Activated T-cell treated with anti-CD3 and anti-CD28 coated beads for 24 hours (primary cell): ENCODE data around the gene FEZF1.

Experiments used
- DNase-seq: peaks from one replicate; pipeline ENCODE4 v3.0.0-alpha.2; 2020; ENCODE audit warnings: low read depth

The FEZF1 gene

DNA sequence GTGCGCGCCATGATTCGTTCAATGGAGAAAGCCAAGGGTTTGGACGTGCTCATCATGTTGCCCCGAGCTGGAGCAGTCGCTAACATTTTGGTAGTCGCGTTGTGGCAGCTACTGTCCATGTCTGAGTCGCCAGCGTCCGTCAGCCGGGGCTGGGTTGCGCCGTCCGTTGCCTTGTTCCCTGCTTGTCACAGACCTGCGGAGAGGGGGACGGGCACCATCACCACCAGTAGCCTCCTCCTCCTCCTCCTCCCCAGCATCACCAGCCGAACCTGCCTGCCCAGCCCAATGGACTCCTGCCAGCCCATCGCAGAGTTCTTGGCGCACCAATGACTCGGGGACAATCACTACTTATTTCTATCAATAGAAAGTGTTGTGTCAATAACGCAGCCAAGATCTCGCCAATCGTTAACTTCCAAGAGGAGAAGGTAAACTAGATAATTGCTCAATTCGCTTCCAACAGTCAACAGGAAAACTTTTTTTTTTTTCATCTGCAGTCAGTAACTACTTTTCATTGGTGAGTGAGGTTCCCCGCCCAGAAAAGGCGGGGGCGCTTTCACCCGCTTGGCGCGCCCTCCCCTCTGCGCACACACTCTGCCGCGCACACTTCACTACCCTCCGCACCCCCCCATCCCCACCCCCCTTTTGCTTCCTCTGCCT, at the start of gene FEZF1:
Gene FEZF1 (minus strand): TSS at position 432 of the 657 bp plus-strand sequence. CDS start 313 bp downstream, at position 119.
- DNase-seq = no peak

DNA sequence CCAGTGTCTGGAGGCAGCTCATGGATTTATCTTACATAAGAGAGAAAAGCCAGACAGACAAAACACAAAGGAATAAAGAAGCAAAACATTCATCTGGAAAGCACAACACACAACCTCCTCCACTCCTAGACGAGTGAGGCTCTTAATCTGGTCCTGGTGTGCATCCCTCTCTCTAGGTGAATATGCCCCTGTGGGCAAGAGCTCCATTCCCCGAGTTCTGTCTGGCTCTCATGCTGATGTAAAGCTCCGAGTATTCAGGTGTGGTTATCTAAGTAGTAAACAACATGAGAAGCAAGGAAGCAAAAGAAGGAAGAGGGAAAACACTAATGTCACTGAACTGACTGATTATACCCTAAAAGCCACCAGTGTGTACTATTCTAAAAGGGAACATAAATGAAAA, 47.9 kb upstream of the FEZF1 start:
- no peak for DNase-seq

DNA sequence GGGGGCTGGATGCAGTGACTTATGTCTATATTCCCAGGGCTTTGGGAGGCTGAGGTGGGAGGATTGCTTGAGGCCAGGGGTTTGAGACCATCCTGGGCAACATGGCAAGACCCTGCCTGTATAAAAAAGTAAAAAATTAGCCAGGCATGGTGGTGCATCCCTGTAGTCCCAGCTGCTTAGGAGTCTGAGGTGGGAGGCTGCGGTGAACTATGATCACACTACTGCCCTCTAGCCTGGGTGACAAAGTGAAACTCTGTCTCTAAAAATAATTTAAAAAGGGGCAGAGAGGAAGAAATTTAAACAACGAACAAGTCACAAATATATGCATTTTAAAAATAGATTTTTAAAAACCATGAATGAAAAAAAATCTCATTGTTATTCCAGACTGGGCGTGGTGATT, 46.2 kb upstream of the FEZF1 start:
- DNase-seq = no peak

- no peak for DNase-seq
Observed at GRCh38 chr7:122344303-122344620, 39.7 kb upstream of the FEZF1 start.

- no peak for DNase-seq
Observed at GRCh38 chr7:122343601-122344302, 39.2 kb upstream of the FEZF1 start.

DNA sequence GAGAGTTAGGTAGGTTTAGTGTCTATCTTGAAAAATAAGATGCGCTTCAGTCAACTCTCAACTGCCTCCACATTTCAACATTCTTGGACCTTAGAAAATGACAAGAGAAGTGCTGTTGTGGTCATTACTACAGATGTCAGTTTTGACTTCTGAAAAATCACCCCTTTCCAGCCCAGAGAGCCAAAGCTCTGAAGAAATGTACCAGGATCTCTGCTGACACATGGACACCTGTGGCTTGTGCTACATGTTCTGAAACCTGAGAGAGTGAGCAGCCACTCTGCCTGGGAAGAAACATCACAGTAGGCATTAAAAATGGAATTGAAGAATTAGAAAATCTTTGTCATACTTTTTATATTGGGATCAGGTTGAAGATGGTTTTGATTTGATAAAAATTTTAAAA, 35.9 kb upstream of the FEZF1 start:
- DNase-seq = no peak

DNA sequence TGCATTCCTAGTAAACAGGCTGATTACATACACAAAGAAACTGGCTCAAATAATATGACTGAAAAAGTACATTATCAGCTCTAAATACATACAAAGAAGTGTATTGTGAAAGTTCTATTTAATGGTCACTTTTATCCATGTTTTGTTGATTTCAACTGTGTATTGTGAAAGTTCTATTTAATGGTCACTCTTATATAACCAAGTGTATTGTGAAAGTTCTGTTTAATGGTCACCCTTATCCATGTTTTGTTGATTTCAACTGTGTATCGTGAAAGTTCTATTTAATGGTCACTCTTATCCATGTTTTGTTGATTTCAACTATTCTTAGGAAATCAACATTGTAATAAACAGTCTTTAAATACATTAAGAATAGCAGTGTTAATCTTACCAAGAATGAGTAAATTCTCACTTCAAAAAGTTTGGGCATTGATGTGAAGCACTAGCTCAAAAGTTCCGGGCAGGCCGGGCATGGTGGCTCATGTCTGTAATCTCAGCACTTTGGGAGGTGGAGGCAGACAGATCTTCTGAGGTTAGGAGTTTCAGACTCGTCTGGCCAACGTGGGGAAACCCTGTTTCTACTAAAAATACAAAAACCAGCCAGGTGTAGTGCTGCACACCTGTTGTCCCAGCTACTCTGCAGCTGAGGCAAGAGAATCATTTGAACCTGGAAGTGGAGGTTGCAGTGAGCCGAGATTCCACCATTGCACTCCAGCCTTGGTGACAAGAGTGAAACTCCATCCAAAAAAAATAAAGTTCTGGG, 34.8 kb upstream of the FEZF1 start:
- no peak for DNase-seq

DNA sequence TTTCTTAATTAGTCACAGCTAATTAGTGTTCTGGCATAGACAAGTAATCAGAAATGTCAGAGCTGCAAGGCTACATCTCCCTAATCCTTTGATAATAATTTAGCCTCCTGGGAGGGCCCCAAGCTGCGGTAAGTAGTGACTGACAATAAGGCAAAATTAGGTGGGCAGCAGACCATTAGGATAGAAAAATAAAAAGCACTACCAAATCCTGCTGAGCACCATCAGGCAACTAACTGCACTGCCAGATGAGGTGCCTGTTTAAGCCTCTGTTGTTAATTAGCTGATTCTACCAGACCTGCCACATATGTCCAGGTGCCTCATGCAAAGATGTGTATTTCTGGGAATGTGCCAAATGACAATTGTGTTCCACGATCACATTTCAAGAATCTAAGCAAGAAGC, 32.5 kb upstream of the FEZF1 start:
- no peak for DNase-seq

GRCh38 chr7:122329145-122329802, 24.7 kb upstream of the FEZF1 start:
- DNase-seq = no peak

DNA sequence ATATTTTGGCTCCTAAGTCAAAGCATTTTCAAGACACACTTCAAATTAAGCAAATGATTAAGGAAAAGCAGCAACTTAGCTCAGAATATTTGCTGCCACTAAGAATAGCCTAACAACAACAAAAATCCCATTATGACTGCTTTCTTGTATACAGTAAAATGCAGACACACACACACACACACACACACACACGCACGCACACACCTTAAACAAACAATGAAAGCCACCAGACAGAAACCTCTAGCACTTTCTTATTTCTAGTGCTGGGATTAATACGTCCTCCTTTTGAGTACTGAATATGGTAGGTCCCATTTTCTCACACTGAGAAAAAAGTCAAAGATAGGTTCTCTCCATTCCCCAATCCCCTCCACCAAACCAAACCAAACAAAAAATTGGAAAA, 23.4 kb upstream of the FEZF1 start:
- no peak for DNase-seq

GRCh38 chr7:122316467-122317388, 12.2 kb upstream of the FEZF1 start:
- DNase-seq = no peak

DNA sequence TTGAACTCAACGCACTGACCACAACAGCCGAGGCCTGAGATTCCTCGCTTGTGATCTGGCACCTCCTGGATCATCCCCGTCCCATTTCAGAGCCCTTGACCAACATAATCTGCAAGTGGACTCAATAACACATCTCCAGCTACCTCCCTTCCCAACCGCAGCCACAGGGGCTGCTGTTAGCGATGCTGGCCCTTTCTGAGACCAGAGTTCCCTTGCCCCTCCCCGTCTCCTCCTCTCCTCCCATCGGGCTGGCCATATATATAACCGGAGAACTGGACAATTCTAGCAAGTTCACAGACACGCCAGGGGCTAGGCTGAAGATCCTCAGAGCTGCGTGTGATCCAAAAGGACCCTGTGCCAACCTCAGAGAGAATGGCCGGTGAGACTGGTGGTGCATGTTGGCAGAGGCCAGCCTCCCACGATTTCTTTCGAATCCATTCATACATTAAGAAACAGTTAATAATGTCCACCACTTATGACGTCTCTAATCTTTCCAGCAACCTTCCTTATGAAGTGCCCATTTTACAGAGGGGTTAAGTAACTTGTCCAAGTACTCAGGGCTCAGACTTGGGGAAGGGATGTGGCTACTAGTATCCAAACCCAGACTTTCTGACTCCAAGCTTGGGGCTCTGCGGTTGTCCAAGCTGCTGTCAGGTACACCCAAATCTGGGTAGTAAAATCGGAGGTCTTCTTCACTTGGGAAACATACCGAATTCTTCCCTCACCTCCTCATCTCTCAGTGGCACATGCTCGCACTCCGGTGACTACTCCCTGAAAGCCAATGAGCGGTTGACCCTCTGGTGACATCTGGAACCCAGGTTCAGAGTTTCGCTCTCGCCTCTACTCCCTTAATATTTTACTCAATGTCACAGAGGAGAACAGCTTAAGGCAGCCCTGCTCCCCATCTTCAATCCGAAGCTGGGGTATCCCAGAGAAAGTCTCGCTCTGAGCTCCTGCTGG, 11.2 kb upstream of the FEZF1 start:
- no peak for DNase-seq

GRCh38 chr7:122314284-122314683, 9.7 kb upstream of the FEZF1 start:
- no peak for DNase-seq

DNA sequence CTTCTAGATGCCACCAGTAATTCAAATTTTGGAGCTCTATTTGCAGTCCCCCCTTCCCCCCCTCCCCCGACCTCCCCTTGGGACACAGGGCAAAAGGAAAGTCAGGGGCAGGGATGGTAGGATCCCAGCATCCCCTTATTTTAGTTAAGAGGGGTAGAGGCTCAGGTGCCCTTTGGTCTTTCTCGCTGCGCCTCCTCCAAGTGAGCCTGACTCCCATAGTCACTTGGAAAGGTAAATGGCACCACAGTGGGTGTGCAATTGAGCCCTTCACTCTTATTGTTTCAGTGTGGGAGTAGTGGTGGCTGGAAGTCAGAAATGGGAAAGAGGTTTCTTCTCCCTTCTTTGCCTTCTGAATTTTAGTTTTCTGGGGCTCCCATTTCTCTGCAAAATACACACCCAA, 8.2 kb upstream of the FEZF1 start:
- DNase-seq = no peak

DNA sequence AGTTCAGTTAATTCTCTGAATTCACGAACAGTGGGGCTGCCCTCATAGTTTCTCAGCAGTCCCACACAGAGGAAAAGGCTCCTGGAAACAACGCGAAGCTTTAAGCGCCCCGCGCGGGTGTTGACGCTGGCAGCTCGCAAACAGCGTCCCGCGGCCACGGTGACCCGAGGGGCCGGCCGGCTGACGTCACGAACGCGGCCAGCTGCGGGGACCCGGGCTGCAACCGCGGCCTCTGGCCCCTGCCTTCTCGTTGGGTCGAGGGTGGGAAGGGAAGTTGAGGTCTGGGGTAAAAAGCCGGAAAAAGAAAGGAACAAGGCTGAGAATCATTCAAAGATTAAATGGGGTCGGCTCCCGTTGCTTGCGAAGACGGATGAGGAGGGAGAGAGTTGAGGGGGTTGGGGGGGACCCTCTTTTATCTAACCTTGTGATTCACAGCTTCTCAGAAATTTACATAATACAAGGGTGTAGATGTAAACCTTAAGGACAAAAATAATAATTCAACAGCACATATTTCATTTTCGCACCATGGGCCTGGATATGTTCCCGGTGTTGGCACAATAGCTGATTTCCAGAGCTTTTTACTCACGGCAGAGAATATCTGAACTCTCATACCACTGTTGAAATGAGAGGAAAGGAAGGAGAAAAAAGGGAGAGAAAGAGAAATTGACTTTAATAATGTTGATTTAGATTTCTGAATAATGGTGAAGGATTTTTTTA, 7.3 kb upstream of the FEZF1 start:
- no peak for DNase-seq

GRCh38 chr7:122311050-122311700, 6.6 kb upstream of the FEZF1 start:
- no peak for DNase-seq

DNA sequence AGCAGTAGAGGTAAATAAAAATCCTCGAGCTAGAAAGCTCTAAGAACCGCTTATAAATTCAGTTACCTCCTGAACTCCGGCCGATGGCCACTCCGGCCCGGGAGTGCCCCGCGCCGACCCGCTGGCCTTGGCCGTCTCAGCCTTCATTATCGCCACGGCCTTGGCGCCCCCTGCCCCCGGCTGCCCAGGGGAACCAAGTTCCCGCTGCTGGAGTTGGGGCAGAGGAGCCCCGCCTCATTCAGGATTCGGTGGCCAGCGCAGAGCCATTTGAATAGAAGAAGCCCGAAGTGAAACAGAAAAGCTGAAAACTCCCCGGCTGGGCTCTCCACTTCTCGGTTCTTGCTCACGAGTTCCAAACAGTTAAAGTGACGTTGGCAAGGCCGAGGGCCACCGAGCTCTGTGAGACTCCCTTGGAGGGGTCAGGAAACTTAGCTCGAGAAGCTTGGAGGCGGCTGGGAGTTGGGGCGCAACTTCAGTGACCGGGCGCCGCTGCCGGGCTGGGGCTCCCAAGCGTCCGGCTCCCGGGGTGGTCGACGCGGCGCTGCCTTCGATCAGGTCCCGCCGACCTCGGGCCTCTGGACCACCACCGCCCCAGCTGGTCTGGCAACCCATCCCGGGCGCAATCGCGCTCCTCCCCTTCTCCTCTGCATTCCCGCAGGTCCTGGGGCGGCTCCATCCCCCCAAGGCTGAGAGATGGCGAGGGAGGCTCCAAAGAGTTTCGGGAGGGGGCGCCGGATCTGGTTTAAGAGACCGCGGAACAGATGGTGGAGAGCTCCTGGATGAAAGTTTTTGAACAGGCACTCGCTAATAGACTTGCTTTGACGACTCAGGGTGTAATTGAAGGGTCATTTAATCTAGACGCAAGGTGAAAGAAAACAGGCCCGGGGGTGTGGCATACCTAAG, 5.8 kb upstream of the FEZF1 start:
- no peak for DNase-seq

DNA sequence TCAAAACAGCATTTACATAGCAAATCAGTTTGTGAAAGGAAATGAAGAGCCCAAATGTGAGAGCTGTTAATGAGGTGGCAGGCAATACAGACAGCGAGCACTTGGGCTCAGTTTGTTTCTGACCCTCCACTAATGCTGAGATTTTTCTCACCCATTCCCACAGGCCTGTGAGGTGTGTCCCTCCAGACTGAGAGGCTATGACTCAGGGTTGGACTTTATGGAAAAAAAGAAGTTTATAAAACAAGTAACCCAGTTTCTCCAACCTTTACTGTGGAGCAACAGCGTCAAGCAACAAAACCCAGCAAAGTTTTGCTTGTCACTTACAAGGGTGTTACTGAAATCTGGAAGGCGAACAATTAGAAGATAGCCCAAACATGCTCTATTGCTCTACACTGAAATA, 4.9 kb upstream of the FEZF1 start:
- DNase-seq = no peak
